K562 (cell line): ENCODE results near the gene LGALS3BP.

Experiments used
- E4F1 ChIP-seq: fragments of 250-450 bp; sonication (Bioruptor Pico); IDR thresholded peaks from 2 replicates; pipeline ENCODE4 v1.5.0; 2021; ENCODE audit warnings: mild to moderate bottlenecking, borderline replicate concordance
- ETV1 ChIP-seq: fragments of 450-650 bp; conservative IDR thresholded peaks from 2 replicates; pipeline ENCODE4 v1.6.1; 2016; ENCODE audit warnings: missing genetic modification characterization, control low read depth, low read depth, missing compliant biosample characterization
- EZH2 ChIP-seq: IDR thresholded peaks from 2 replicates; pipeline ENCODE4 v1.6.1; 2012; ENCODE audit warnings: low read depth, mild to moderate bottlenecking, inconsistent platforms, low read length, borderline replicate concordance
- MLX ChIP-seq, 2 experiments: fragments of 450-650 bp in 1 of 2; sonication (generic) in 1 of 2; formaldehyde crosslinking; conservative IDR thresholded peaks; 2 replicates each; pipeline versions ENCODE4 v1.4.0 to v1.8.1; 2020 to 2022; ENCODE audit warnings: mild to moderate bottlenecking in 1 of 2, missing genetic modification reagents in 1 of 2
- POLR2A ChIP-seq: fragments of 450-650 bp; conservative IDR thresholded peaks from 2 replicates; pipeline ENCODE4 v1.6.1; 2016
- SMC3 ChIP-seq: conservative IDR thresholded peaks from 2 replicates; pipeline ENCODE4 v1.6.1; 2011; ENCODE audit warnings: low read depth, low read length, improper control_type of control experiment; ENCODE audit not compliant: insufficient read depth
- TCF7L2 ChIP-seq: fragments of 150-350 bp; IDR thresholded peaks from 2 replicates; pipeline ENCODE4 v1.6.1; 2016; ENCODE audit warnings: low read depth, mild to moderate bottlenecking, low read length, moderate library complexity
- ZNF121 ChIP-seq: sonication (generic); formaldehyde crosslinking; conservative IDR thresholded peaks from 2 replicates; pipeline ENCODE4 v1.8.0; 2022; ENCODE audit warnings: missing genetic modification reagents
- TF ChIP-seq, protein P1 (sequence below): fragments of 250-450 bp; sonication (Bioruptor Pico); IDR thresholded peaks from 2 replicates; pipeline ENCODE4 v1.8.0; 2022; ENCODE audit warnings: inconsistent platforms

GRCh38 chr17:78935419-78936323 lies 44.1 kb downstream of the LGALS3BP start:
- TF ChIP-seq, protein P1, sequence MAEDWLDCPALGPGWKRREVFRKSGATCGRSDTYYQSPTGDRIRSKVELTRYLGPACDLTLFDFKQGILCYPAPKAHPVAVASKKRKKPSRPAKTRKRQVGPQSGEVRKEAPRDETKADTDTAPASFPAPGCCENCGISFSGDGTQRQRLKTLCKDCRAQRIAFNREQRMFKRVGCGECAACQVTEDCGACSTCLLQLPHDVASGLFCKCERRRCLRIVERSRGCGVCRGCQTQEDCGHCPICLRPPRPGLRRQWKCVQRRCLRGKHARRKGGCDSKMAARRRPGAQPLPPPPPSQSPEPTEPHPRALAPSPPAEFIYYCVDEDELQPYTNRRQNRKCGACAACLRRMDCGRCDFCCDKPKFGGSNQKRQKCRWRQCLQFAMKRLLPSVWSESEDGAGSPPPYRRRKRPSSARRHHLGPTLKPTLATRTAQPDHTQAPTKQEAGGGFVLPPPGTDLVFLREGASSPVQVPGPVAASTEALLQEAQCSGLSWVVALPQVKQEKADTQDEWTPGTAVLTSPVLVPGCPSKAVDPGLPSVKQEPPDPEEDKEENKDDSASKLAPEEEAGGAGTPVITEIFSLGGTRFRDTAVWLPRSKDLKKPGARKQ (CRISPR knock-in tag): no peak
- TF ChIP-seq ETV1 (tag) (no peak), TCF7L2 (no peak), SMC3 (no peak), EZH2 (no peak), POLR2A (no peak), MLX (CRISPR knock-in tag; conservative IDR thresholded peaks at IDR 0.05) (no peak), E4F1 (CRISPR knock-in tag) (no peak), ZNF121 (CRISPR knock-in tag) (no peak)
